ENCODE data around the gene KLRF2. TPM values are rescaled to one million over a fixed set of nuclear protein-coding genes. Genes with fewer than 3 reads are reported as not detected.

Gene KLRF2
- not detected in 2 replicates for total RNA-seq

GRCh38 chr12:9881246-9881645 is at the start of gene KLRF2:
Gene KLRF2, plus strand, starts transcription at chr12:9881489. Its CDS starts 107 bp downstream, at chr12:9881596.

GRCh38 chr12:9869307-9870161 is 11.8 kb upstream of the KLRF2 start, which contains the start of gene CLEC2B:
Gene CLEC2B, minus strand, starts transcription at chr12:9869354.

GRCh38 chr12:9932270-9932669 is 51.0 kb downstream of the KLRF2 start, which contains the start of gene CLEC2A:
Gene CLEC2A, minus strand, starts transcription at chr12:9932370. Its CDS starts 41 bp downstream, at chr12:9932329.

Other genes with a start within 250 kb of the KLRF2 start
- gene CLEC2D, start 211.8 kb upstream of the KLRF2 start, total RNA-seq: 0.19 and 2.4 TPM in 2 replicates
- gene CLECL1, start 148.4 kb upstream of the KLRF2 start, total RNA-seq: not detected in 2 replicates
- not detected in 2 replicates for gene CD69, start 120.6 kb upstream of the KLRF2 start, total RNA-seq
- 2.0 TPM in 1 of 2 replicates, not detected in the other for gene KLRF1, start 54.0 kb upstream of the KLRF2 start, total RNA-seq
- gene CLEC2B, start 12.1 kb upstream of the KLRF2 start, total RNA-seq: 0.08 and 1.6 TPM in 2 replicates
- not detected in 2 replicates for gene CLEC2A, start 50.9 kb downstream of the KLRF2 start, total RNA-seq
- gene CLEC12A, start 89.9 kb downstream of the KLRF2 start, total RNA-seq: not detected in 2 replicates
- gene CLEC1B, start 117.6 kb downstream of the KLRF2 start, total RNA-seq: not detected in 2 replicates
- gene CLEC12B, start 129.1 kb downstream of the KLRF2 start, total RNA-seq: not detected in 2 replicates
- gene CLEC9A, start 149.2 kb downstream of the KLRF2 start, total RNA-seq: not detected in 2 replicates
- not detected in 2 replicates for gene CLEC1A, start 217.5 kb downstream of the KLRF2 start, total RNA-seq
- not detected in 2 replicates for gene CLEC7A, start 248.7 kb downstream of the KLRF2 start, total RNA-seq

Data from hair follicular keratinocyte (primary cell).